IMR-90 (cell line): ENCODE data around the gene SPATA2L. TPM values are rescaled to one million over a fixed set of nuclear protein-coding genes. Genes with fewer than 3 reads are reported as not detected.

Experiments used
- ATAC-seq: fragments of 200-7000 bp; cut with Tn5 transposase; 2 replicates; pipeline ENCODE4 v1.9.1; 2020; ENCODE audit warnings: low read depth, mild to moderate bottlenecking, moderate library complexity
- BruUV-seq: library from RNA; stranded (reverse); fragments of 400-500 nt; replicated peaks from 2 replicates; lab custom pipeline; 2021; lab: Mats Ljungman, UMichigan
- CTCF ChIA-PET: fragments of 300-600 bp; formaldehyde crosslinking; extraction: SDS; loops from one replicate; lab custom pipeline; 2021; ENCODE audit warnings: antibody characterized with exemption; lab: Yijun Ruan, JAX
- POLR2A ChIA-PET: fragments of 300-600 bp; sonication (Branson Sonifier 250); formaldehyde crosslinking; loops from one replicate; lab custom pipeline; 2022; ENCODE audit warnings: antibody characterized with exemption; ENCODE audit not compliant: unreplicated experiment; lab: Charles Lee
- DNase-seq: peaks from one replicate; pipeline ENCODE4 v3.0.0; 2013
- H2AFZ ChIP-seq: replicated peaks from 2 replicates; pipeline ENCODE3; 2013; ENCODE audit warnings: low read length, mild to moderate bottlenecking; ENCODE audit not compliant: poor library complexity
- H2AK5ac ChIP-seq: 2 replicates; pipeline ENCODE4 v1.6.1; 2013; ENCODE audit warnings: low read depth, low read length, inconsistent platforms
- H2AK9ac ChIP-seq: replicated peaks from 2 replicates; pipeline ENCODE3; 2013; ENCODE audit warnings: mild to moderate bottlenecking, low read depth, low read length, moderate library complexity; ENCODE audit not compliant: poor library complexity
- H2BK120ac ChIP-seq: 2 replicates; pipeline ENCODE4 v1.6.1; 2013; ENCODE audit warnings: low read depth, low read length, inconsistent platforms
- H2BK15ac ChIP-seq: 3 replicates; pipeline ENCODE4 v1.6.1; 2013; ENCODE audit warnings: low read depth, low read length, inconsistent platforms
- H2BK20ac ChIP-seq: 2 replicates; pipeline ENCODE4 v1.6.1; 2013; ENCODE audit warnings: low read depth, mild to moderate bottlenecking, inconsistent platforms, low read length, moderate library complexity
- H2BK5ac ChIP-seq: 2 replicates; pipeline ENCODE4 v1.6.1; 2013; ENCODE audit warnings: mild to moderate bottlenecking, low read depth, low read length, inconsistent platforms; ENCODE audit not compliant: poor library complexity, severe bottlenecking
- H3K14ac ChIP-seq: replicated peaks from 2 replicates; pipeline ENCODE4 v1.6.1; 2013; ENCODE audit warnings: low read depth, low read length, inconsistent platforms
- H3K18ac ChIP-seq: 2 replicates; pipeline ENCODE4 v1.6.1; 2013; ENCODE audit warnings: low read depth, low read length, control low read depth
- H3K23ac ChIP-seq: 2 replicates; pipeline ENCODE4 v1.6.1; 2013; ENCODE audit warnings: low read depth, low read length, inconsistent platforms
- H3K27ac ChIP-seq: 2 replicates; pipeline ENCODE4 v1.5.1; 2013; ENCODE audit warnings: mild to moderate bottlenecking, control low read depth, low read length; ENCODE audit not compliant: insufficient read depth
- H3K27me3 ChIP-seq: 2 replicates; pipeline ENCODE4 v1.6.1; 2013; ENCODE audit warnings: low read length; ENCODE audit not compliant: control insufficient read depth, insufficient read depth
- H3K36me3 ChIP-seq: 2 replicates; pipeline ENCODE4 v1.6.1; 2013; ENCODE audit warnings: low read length, mixed read lengths; ENCODE audit not compliant: control insufficient read depth, insufficient read depth
- H3K4ac ChIP-seq: 2 replicates; pipeline ENCODE4 v1.6.1; 2013; ENCODE audit warnings: low read depth, low read length, inconsistent platforms
- H3K4me1 ChIP-seq: 2 replicates; pipeline ENCODE4 v1.6.1; 2013; ENCODE audit warnings: low read length, mixed read lengths; ENCODE audit not compliant: control insufficient read depth, insufficient read depth
- H3K4me2 ChIP-seq: 2 replicates; pipeline ENCODE4 v1.6.1; 2013; ENCODE audit warnings: low read depth, mild to moderate bottlenecking, control low read depth, low read length, moderate library complexity
- H3K4me3 ChIP-seq: 2 replicates; pipeline ENCODE4 v1.5.1; 2013; ENCODE audit warnings: low read depth, mild to moderate bottlenecking, control low read depth, low read length, moderate library complexity; ENCODE audit not compliant: insufficient read depth
- H3K56ac ChIP-seq: 2 replicates; pipeline ENCODE4 v1.6.1; 2013; ENCODE audit warnings: low read length, inconsistent platforms; ENCODE audit not compliant: insufficient read depth; ENCODE audit errors: extremely low read depth
- H3K79me1 ChIP-seq, 2 experiments: 2 replicates each; pipeline ENCODE4 v1.6.1; 2013; ENCODE audit warnings: low read length in 2 of 2, inconsistent platforms in 1 of 2, low read depth in 1 of 2
- H3K9ac ChIP-seq: 2 replicates; pipeline ENCODE4 v1.6.1; 2013; ENCODE audit warnings: low read depth, low read length, control low read depth
- H3K9me1 ChIP-seq: 2 replicates; pipeline ENCODE4 v1.6.1; 2013; ENCODE audit warnings: low read length, inconsistent platforms; ENCODE audit not compliant: insufficient read depth
- H3K9me3 ChIP-seq: 2 replicates; pipeline ENCODE4 v1.6.1; 2013; ENCODE audit warnings: low read length; ENCODE audit not compliant: control insufficient read depth, insufficient read depth
- H4K20me1 ChIP-seq: 2 replicates; pipeline ENCODE4 v1.6.1; 2013; ENCODE audit warnings: low read length, inconsistent platforms; ENCODE audit not compliant: insufficient read depth
- H4K5ac ChIP-seq: 2 replicates; pipeline ENCODE4 v1.6.1; 2013; ENCODE audit warnings: mild to moderate bottlenecking, low read depth, low read length, control low read depth
- H4K8ac ChIP-seq, 2 experiments: 2 replicates each; pipeline ENCODE4 v1.6.1; 2013; ENCODE audit warnings: low read depth in 2 of 2, low read length in 2 of 2, control low read depth in 1 of 2, inconsistent platforms in 1 of 2
- H4K91ac ChIP-seq: 2 replicates; pipeline ENCODE4 v1.6.1; 2013; ENCODE audit warnings: low read depth, low read length, inconsistent platforms; ENCODE audit not compliant: insufficient read depth
- MXI1 ChIP-seq: IDR thresholded peaks from 2 replicates; pipeline ENCODE4 v1.6.1; 2012; ENCODE audit warnings: low read depth, mild to moderate bottlenecking, low read length, moderate library complexity, borderline replicate concordance
- POLR2A ChIP-seq: IDR thresholded peaks from 2 replicates; pipeline ENCODE4 v1.6.1; 2012; ENCODE audit warnings: mild to moderate bottlenecking, low read depth, low read length
- RAD21 ChIP-seq: IDR thresholded peaks from 2 replicates; pipeline ENCODE4 v1.6.1; 2012; ENCODE audit warnings: low read length, improper control_type of control experiment
- RFX5 ChIP-seq: IDR thresholded peaks from 2 replicates; pipeline ENCODE4 v1.8.0; 2012; ENCODE audit warnings: low read depth, mild to moderate bottlenecking, low read length, moderate library complexity
- SMC3 ChIP-seq: fragments of 150-350 bp; IDR thresholded peaks from 2 replicates; pipeline ENCODE4 v1.6.1; 2016; ENCODE audit warnings: low read depth, mild to moderate bottlenecking, antibody characterized with exemption, low read length, moderate library complexity
- WGBS, 2 experiments: methylation state at CpG; one replicate each; pipeline versions ENCODE4 v1.1.5 to v1.1.7; 2013; ENCODE audit warnings: missing lambda C conversion rate in 2 of 2; ENCODE audit not compliant: insufficient read length in 1 of 2; ENCODE audit errors: extremely low coverage in 2 of 2; 5-methylcytosine and 5-hydroxymethylcytosine counted together
- dilution Hi-C: fragments of 300-500 bp; cut with HindIII; formaldehyde crosslinking; loops from one replicate; pipeline ENCODE4 v1.14.3; 2018; ENCODE audit warnings: low sequenced_read_pairs; ENCODE audit not compliant: unreplicated experiment
- in situ Hi-C: fragments of 300-500 bp; cut with MboI; formaldehyde crosslinking; loops from 3 replicates; pipeline ENCODE4 v1.14.3; 2019; ENCODE audit warnings: low sequenced_read_pairs, inconsistent platforms, mixed read lengths
- intact Hi-C: fragments of 100-400 bp; cut with micrococcal nuclease; formaldehyde crosslinking; loops from 2 replicates; pipeline ENCODE4 v1.10.0; 2022
- polyA plus RNA-seq, 3 experiments: library from polyadenylated mRNA; depleted of rRNA; stranded (reverse); fragments of >200 nt; gene quantifications; 2 replicates each; pipeline ENCODE4 v1.2.3, GENCODE V29; 2012; ENCODE audit warnings: low replicate concordance in 1 of 3
- total RNA-seq: library from RNA; depleted of rRNA; stranded (reverse); fragments of >200 nt; gene quantifications from 2 replicates; pipeline ENCODE4 v1.2.3, GENCODE V29; 2012

The SPATA2L gene
- total and polyA plus RNA-seq, 2 of the 4 experiments (the other 2 are of a cell fraction), result 4.8 to 6.9 TPM

- Histone ChIP-seq H2BK5ac (no peak overlapping the region), H2AK9ac (no peak overlapping the region), H4K5ac (no peak overlapping the region), H2BK15ac (no peak overlapping the region), H3K4ac (no peak overlapping the region), H3K18ac (no peak overlapping the region), H3K27ac (no peak overlapping the region), H3K4me1 (peaks cover 3% of the 10 kb centered on the region; the same call in 1 of the 2 replicates), H3K56ac (no peak overlapping the region), H3K27me3 (no peaks in the 10 kb centered on the region), H4K91ac (no peak overlapping the region), H3K23ac (no peak overlapping the region), H3K9me1 (peaks cover 12% of the 10 kb centered on the region; the same call in 1 of the 2 replicates), H3K9me3 (no peaks in the 10 kb centered on the region), H3K36me3 (peaks cover 42% of the 10 kb centered on the region), H2BK120ac (no peak overlapping the region), H2AK5ac (no peak overlapping the region), H3K14ac (no peak overlapping the region), H3K9ac (no peak overlapping the region), H3K4me2 (no peak overlapping the region), H2AFZ (no peak overlapping the region), H4K8ac (no peak overlapping the region), H2BK20ac (no peak overlapping the region), H4K20me1 (peaks cover 45% of the 10 kb centered on the region), H3K79me1 (peaks cover 17 to 45% of the 10 kb centered on the region in 2 experiments), H3K4me3 (no peak overlapping the region)
- ATAC-seq (no peak), DNase-seq (no peak)
- BruUV-seq, result no TSS peak
- intact Hi-C loops (no loop called here), in situ Hi-C loops (no loop called here), dilution Hi-C loops (no loop called here)
- WGBS, 2 experiments, result 95% methylated on average over 7 of the region's 15 CpGs; no CpG with 5 or more reads in 1 of the 2 experiments
- POLR2A ChIA-PET, result no interaction called here
- TF ChIP-seq SMC3, result no peak
- no peak for TF ChIP-seq RFX5
- no peak for TF ChIP-seq RAD21
- no peak for TF ChIP-seq POLR2A
- no peak for TF ChIP-seq MXI1
- CTCF ChIA-PET, result no interaction called here
These were observed 49.9 kb downstream of the SPATA2L start for GRCh38 chr16:89651584-89651983.
